Testis (tissue), 3 donors: ENCODE results near the gene SMIM9. TPM values are rescaled to one million over a fixed set of nuclear protein-coding genes. Genes with fewer than 3 reads are reported as not detected.

Experiments
- DNase-seq: peaks from one replicate; pipeline ENCODE4 v3.0.0-alpha.2; 2019
- H3K27ac ChIP-seq, 2 donors: fragments of 200-600 bp; sonication (generic); one replicate each; pipeline ENCODE4 v1.5.1; 2019
- H3K27me3 ChIP-seq: fragments of 200-600 bp; sonication (generic); one replicate; pipeline ENCODE4 v1.5.1; 2019
- H3K36me3 ChIP-seq: fragments of 200-600 bp; sonication (generic); one replicate; pipeline ENCODE4 v1.5.1; 2017; ENCODE audit warnings: low read depth; ENCODE audit errors: missing control alignments
- H3K4me1 ChIP-seq: fragments of 200-600 bp; sonication (generic); one replicate; pipeline ENCODE4 v1.5.1; 2019
- H3K4me3 ChIP-seq, 2 donors: fragments of 200-600 bp; sonication (generic); one replicate each; pipeline ENCODE4 v1.5.1; 2017 to 2019
- H3K9me3 ChIP-seq: fragments of 200-600 bp; sonication (generic); one replicate; pipeline ENCODE4 v1.5.1; 2017
- CTCF ChIP-seq, 3 experiments: fragments of 450-650 bp in 2 of 3; fragments of 200-600 bp in 1 of 3; sonication (generic) in 1 of 3; IDR thresholded peaks; one replicate each; pipeline ENCODE4 v1.5.1; 2016 to 2019; ENCODE audit warnings: antibody characterized with exemption in 3 of 3, mild to moderate bottlenecking in 2 of 3, moderate library complexity in 1 of 3
- POLR2A ChIP-seq: fragments of 450-650 bp; IDR thresholded peaks from one replicate; pipeline ENCODE4 v1.6.1; 2017; ENCODE audit warnings: antibody characterized with exemption, mild to moderate bottlenecking, moderate library complexity
- WGBS, 2 donors: methylation state at CpG; one replicate each; pipeline ENCODE4 v1.1.5; 2018; 5-methylcytosine and 5-hydroxymethylcytosine counted together
- intact Hi-C: fragments of 100-400 bp; cut with DNase I; formaldehyde crosslinking; loops from one replicate; pipeline ENCODE4 v1.15.1; 2023; ENCODE audit warnings: low total_unique reads
- polyA plus RNA-seq: library from polyadenylated mRNA; stranded (reverse); fragments of 350-450 nt; fragmentation: Illumina TruSeq; extraction: RNeasy Lipid Tissue Mini Kit (QIAGEN cat#74804); gene quantifications from one replicate; pipeline ENCODE4 v1.2.3, GENCODE V29; 2014; ENCODE audit warnings: low read depth, low replicate concordance; ENCODE audit not compliant: insufficient read depth
- total RNA-seq, 2 donors: library from RNA; depleted of rRNA; stranded (reverse); fragments of >200 nt; gene quantifications; one replicate each; pipeline ENCODE4 v1.2.3, GENCODE V29; 2016

SMIM9 gene
- total and polyA plus RNA-seq, 3 donors from 2014 or later = 0.51 to 0.87 TPM; not detected in 1

- intact Hi-C loops = no loop called here
- TF ChIP-seq POLR2A (no peak), CTCF (IDR thresholded peaks at IDR 0.05) (no peak)
- Histone ChIP-seq H3K4me3 (no peak overlapping the region), H3K27me3 (no peaks in the 10 kb centered on the region), H3K4me1 (no peaks in the 10 kb centered on the region), H3K36me3 (no peaks in the 10 kb centered on the region), H3K27ac (no peak overlapping the region), H3K9me3 (no peaks in the 10 kb centered on the region)
- 48% methylated on average over 5 of the region's 5 CpGs for WGBS, 2 donors
- DNase-seq = no peak
These were observed 19.1 kb downstream of the SMIM9 start for GRCh38 chrX:154815274-154815818.

GRCh38 chrX:154813801-154814200 lies 20.7 kb downstream of the SMIM9 start:
- Histone ChIP-seq H3K27ac (no peak overlapping the region), H3K9me3 (no peaks in the 10 kb centered on the region), H3K27me3 (no peaks in the 10 kb centered on the region), H3K36me3 (no peaks in the 10 kb centered on the region), H3K4me1 (no peaks in the 10 kb centered on the region), H3K4me3 (no peak overlapping the region)
- 71 to 80% methylated on average over 1 of the region's 1 CpG for WGBS, 2 donors
- TF ChIP-seq CTCF (IDR thresholded peaks at IDR 0.05) = no peak
- TF ChIP-seq POLR2A = no peak
- intact Hi-C loops = no loop called here
- no peak for DNase-seq

- intact Hi-C loops = no loop called here
- no peaks in the 10 kb centered on the region for H3K27me3 ChIP-seq
- H3K36me3 ChIP-seq = no peaks in the 10 kb centered on the region
- TF ChIP-seq POLR2A (no peak), CTCF (IDR thresholded peaks at IDR 0.05) (no peak)
- H3K4me3 ChIP-seq = no peak overlapping the region
- DNase-seq = no peak
- 88 to 92% methylated on average over 2 of the region's 2 CpGs for WGBS, 2 donors
- H3K9me3 ChIP-seq = no peaks in the 10 kb centered on the region
- H3K4me1 ChIP-seq = no peaks in the 10 kb centered on the region
- H3K27ac ChIP-seq = no peak overlapping the region
These were observed 21.9 kb downstream of the SMIM9 start for GRCh38 chrX:154812341-154813101.

- DNase-seq = no peak
- Histone ChIP-seq H3K27me3 (no peaks in the 10 kb centered on the region), H3K4me1 (no peaks in the 10 kb centered on the region), H3K27ac (no peak overlapping the region), H3K4me3 (no peak overlapping the region), H3K9me3 (no peaks in the 10 kb centered on the region), H3K36me3 (no peaks in the 10 kb centered on the region)
- no peak for TF ChIP-seq CTCF (IDR thresholded peaks at IDR 0.05)
- TF ChIP-seq POLR2A = no peak
- 100% methylated on average over 1 of the region's 1 CpG for WGBS, 2 donors
- intact Hi-C loops = no loop called here
These were observed 24.4 kb downstream of the SMIM9 start for GRCh38 chrX:154809939-154810665.
